H1 (cell line): ENCODE measurements around the gene ZFR. TPM values are rescaled to one million over a fixed set of nuclear protein-coding genes. Genes with fewer than 3 reads are reported as not detected.

Experiments used
- CHD1 ChIP-seq: IDR thresholded peaks from 2 replicates; pipeline ENCODE4 v1.6.1; 2012; ENCODE audit warnings: low read depth, low read length, improper control_type of control experiment
- CTCF ChIP-seq, 3 experiments: IDR thresholded peaks; 1 replicate in 2 of 3; 2 replicates in 1 of 3; pipeline versions ENCODE4 v1.5.1 to v1.6.1; 2011; ENCODE audit warnings: low read length in 3 of 3, mild to moderate bottlenecking in 3 of 3, inconsistent platforms in 2 of 3, low read depth in 1 of 3, moderate library complexity in 1 of 3; ENCODE audit not compliant: insufficient read depth in 1 of 3; ENCODE audit errors: control extremely low read depth in 1 of 3
- EGR1 ChIP-seq: IDR thresholded peaks from 2 replicates; pipeline ENCODE4 v1.6.1; 2011; ENCODE audit warnings: low read depth, low read length, borderline replicate concordance
- GABPA ChIP-seq: IDR thresholded peaks from 2 replicates; pipeline ENCODE4 v1.6.1; 2011; ENCODE audit warnings: mild to moderate bottlenecking, low read length, moderate library complexity, borderline replicate concordance; ENCODE audit not compliant: insufficient read depth
- KDM5A ChIP-seq: fragments of 200-600 bp; IDR thresholded peaks from 2 replicates; pipeline ENCODE4 v1.7.1; 2012; ENCODE audit warnings: mild to moderate bottlenecking, low read length, inconsistent platforms, mixed read lengths
- MAX ChIP-seq: IDR thresholded peaks from 2 replicates; pipeline ENCODE4 v1.6.1; 2012; ENCODE audit warnings: inconsistent platforms
- POLR2A ChIP-seq, 2 experiments: IDR thresholded peaks; 1 replicate in 1 of 2; 2 replicates in 1 of 2; pipeline ENCODE4 v1.6.1; 2011; ENCODE audit warnings: low read depth in 2 of 2, low read length in 2 of 2, mild to moderate bottlenecking in 2 of 2; ENCODE audit errors: control extremely low read depth in 1 of 2
- RAD21 ChIP-seq, 2 experiments: IDR thresholded peaks in 1 of 2; conservative IDR thresholded peaks in 1 of 2; 2 replicates each; pipeline ENCODE4 v1.6.1; 2011; ENCODE audit warnings: low read depth in 2 of 2, low read length in 2 of 2, improper control_type of control experiment in 1 of 2, inconsistent platforms in 1 of 2, mild to moderate bottlenecking in 1 of 2, moderate library complexity in 1 of 2
- polyA plus RNA-seq, 7 experiments: library from polyadenylated mRNA; depleted of rRNA in 3 of 7; stranded (reverse) in 5 of 7; unstranded in 2 of 7; fragments of >200 nt in 5 of 7; fragments of 200-250 nt in 2 of 7; gene quantifications; 1 replicate in 5 of 7; 2 replicates in 1 of 7; 4 replicates in 1 of 7; pipeline versions ENCODE4 v1.2.1 to v1.2.3, GENCODE V29; 2011 to 2013; ENCODE audit warnings: missing spikeins in 2 of 7, mixed read lengths in 2 of 7
- total RNA-seq: library from RNA; stranded (reverse); fragmentation: NEBNext Ultra II Directional; extraction: Animal tissue kit (Norgen Biotek cat#: 25700); gene quantifications from 2 replicates; pipeline ENCODE4 v1.2.1, GENCODE V29; 2021

ZFR gene
- total and polyA plus RNA-seq, 2 of the 8 experiments (the other 6 are each of a cell fraction or from before 2014, with no cell fraction given): 68.8 to 92.7 TPM

GRCh38 chr5:32362527-32362926 lies 82.0 kb downstream of the ZFR start (continued):
- TF ChIP-seq CTCF (IDR thresholded peaks at IDR 0.05; ENCODE audit: control extremely low read depth in 1 of 3, insufficient read depth in 1 of 3, low read depth in 1 of 3, low read length in 3 of 3) (no peak), GABPA (no peak), POLR2A (IDR thresholded peaks at IDR 0.05; ENCODE audit: control extremely low read depth in 1 of 2, low read depth in 2 of 2, low read length in 2 of 2) (no peak), MAX (no peak), EGR1 (no peak), CHD1 (no peak), KDM5A (no peak), RAD21 (IDR thresholded peaks at IDR 0.05 in 1 of 2, conservative IDR thresholded peaks at IDR 0.05 in 1 of 2; ENCODE audit: low read depth in 2 of 2, low read length in 2 of 2) (no peak)
